Measurements from ENCODE around the gene KCNT1. TPM values are rescaled to one million over a fixed set of nuclear protein-coding genes. Genes with fewer than 3 reads are reported as not detected.

The KCNT1 gene
- total RNA-seq, 1 experiment from 2014 or later = 0.68 TPM

DNA sequence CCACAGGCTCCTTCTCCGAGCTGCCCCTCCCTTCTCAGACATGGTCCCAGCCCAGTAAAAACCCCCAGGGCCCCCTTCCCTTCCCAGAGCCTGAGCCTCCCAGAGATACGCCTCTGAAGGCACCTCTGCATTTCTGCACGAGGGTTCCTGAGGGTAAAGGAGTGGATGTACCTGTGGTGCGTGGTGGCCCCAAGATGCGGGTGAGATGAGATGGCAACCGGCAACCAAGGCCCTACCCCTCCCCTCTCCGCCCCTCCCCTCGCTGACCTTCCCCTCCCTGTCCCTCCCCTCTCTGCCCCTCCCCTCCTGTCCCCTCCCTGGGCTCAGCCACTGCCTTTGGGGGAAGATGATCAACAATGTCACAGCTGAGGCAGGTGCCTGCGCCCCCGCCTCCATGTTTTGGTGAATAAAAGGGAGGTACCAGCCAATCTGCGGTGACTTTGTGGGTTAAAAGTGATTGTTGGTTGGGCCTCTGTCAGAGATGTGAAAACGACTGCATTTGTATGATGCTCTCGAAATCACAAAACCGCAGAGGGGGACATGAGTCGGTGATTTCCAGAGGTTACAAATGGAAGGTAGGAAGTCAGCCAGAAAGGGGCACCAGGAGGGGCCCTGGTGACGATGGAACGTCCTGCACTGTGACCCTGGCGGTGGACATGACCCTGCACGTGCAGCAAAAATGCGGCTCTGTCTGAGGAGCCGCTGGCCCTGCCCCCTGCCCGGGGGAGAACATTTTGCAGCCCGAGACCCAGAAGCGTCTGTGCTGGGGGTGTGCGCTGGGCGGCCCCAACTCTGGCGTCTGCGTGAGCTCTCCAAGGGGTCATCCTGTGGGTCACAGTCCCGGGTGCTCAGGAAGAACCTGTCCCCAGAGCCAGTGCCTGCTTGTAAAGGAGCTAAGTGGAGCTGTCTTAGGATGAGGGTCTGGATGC, 35.2 kb upstream of the KCNT1 start:
- H3K4me1 Mint-ChIP-seq = peaks cover 8 to 13% of the 10 kb centered on the region in 2 experiments
- no CpG with 5 or more reads among the region's 29 CpGs for WGBS (ENCODE audit: extremely low coverage, insufficient read length, low lambda C conversion rate)

More for the DNA sequence above, 35.2 kb upstream of the KCNT1 start:
- H2BK120ac ChIP-seq (ENCODE audit: low read depth, low read length, poor library complexity, severe bottlenecking) = no peak overlapping the region
- no peak overlapping the region for H3K4me2 ChIP-seq (ENCODE audit: insufficient read depth, insufficient read length, low read length)
- H2BK5ac ChIP-seq (ENCODE audit: insufficient read length, low read length) = no peak overlapping the region
- no peak overlapping the region for H3K27ac ChIP-seq (ENCODE audit: insufficient read length, low read depth, low read length)
- H3K18ac ChIP-seq (ENCODE audit: insufficient read length, low read depth, low read length) = no peak overlapping the region
- no peak overlapping the region for H3K9ac ChIP-seq (ENCODE audit: extremely low read depth, insufficient read length, low read length)
- no peak overlapping the region for H3K4ac ChIP-seq (ENCODE audit: low read depth, low read length)
- no peak overlapping the region for H4K91ac ChIP-seq (ENCODE audit: insufficient read length, low read depth, low read length)
- no peak overlapping the region for H2BK12ac ChIP-seq (ENCODE audit: insufficient read length, low read depth, low read length)
- no peak overlapping the region for H4K5ac ChIP-seq (ENCODE audit: insufficient read length, low read depth, low read length)
- no peaks in the 10 kb centered on the region for H3K23me2 ChIP-seq (ENCODE audit: insufficient read length, low read depth, low read length, poor library complexity, severe bottlenecking)
- H2BK20ac ChIP-seq (ENCODE audit: low read depth, low read length, poor library complexity, severe bottlenecking) = no peak overlapping the region
- peaks cover 11 to 14% of the 10 kb centered on the region in 2 experiments for H3K9me3 Mint-ChIP-seq
- H3T11ph ChIP-seq (ENCODE audit: low read length) = no peak overlapping the region
- no peak overlapping the region for H3K56ac ChIP-seq (ENCODE audit: insufficient read length, low read depth, low read length)
- H3K79me2 ChIP-seq (ENCODE audit: insufficient read depth, low read length) = no peaks in the 10 kb centered on the region
- peaks cover 2% of the 10 kb centered on the region; the same call in 1 of the 2 replicates for H3K27me3 Mint-ChIP-seq (ENCODE audit: low read depth)
- no peak for DNase-seq
- peaks cover 9% of the 10 kb centered on the region for H3K9me3 ChIP-seq (ENCODE audit: control insufficient read depth, low read depth, low read length)
- H2AFZ ChIP-seq (ENCODE audit: low read length) = no peak overlapping the region
- H3K23ac ChIP-seq (ENCODE audit: insufficient read length, low read depth, low read length) = no peak overlapping the region
- H4K20me1 ChIP-seq (ENCODE audit: control insufficient read depth, insufficient read depth, insufficient read length) = peaks cover 2% of the 10 kb centered on the region
- H3K27ac Mint-ChIP-seq = no peak overlapping the region; a peak in 1 of 7 replicates
- no peaks in the 10 kb centered on the region for H3K4me1 ChIP-seq (ENCODE audit: insufficient read depth, low read length)
- H3K27me3 ChIP-seq (ENCODE audit: insufficient read depth, low read length) = no peaks in the 10 kb centered on the region
- H2AK5ac ChIP-seq (ENCODE audit: insufficient read length, low read length) = no peak overlapping the region
- peaks cover 6 to 11% (median 7%) of the 10 kb centered on the region in 3 experiments; a peak in 6 of 7 replicates for H3K36me3 Mint-ChIP-seq (ENCODE audit: insufficient read depth in 1 of 3, low read depth in 3 of 3)
- no peak overlapping the region for H3K4me3 Mint-ChIP-seq
- H4K8ac ChIP-seq (replicated peaks; ENCODE audit: insufficient read length, low read depth, low read length) = no peak overlapping the region
- no peaks in the 10 kb centered on the region for H3K79me1 ChIP-seq (ENCODE audit: insufficient read depth, low read depth, low read length, poor library complexity, severe bottlenecking)
- TF ChIP-seq, protein P1, sequence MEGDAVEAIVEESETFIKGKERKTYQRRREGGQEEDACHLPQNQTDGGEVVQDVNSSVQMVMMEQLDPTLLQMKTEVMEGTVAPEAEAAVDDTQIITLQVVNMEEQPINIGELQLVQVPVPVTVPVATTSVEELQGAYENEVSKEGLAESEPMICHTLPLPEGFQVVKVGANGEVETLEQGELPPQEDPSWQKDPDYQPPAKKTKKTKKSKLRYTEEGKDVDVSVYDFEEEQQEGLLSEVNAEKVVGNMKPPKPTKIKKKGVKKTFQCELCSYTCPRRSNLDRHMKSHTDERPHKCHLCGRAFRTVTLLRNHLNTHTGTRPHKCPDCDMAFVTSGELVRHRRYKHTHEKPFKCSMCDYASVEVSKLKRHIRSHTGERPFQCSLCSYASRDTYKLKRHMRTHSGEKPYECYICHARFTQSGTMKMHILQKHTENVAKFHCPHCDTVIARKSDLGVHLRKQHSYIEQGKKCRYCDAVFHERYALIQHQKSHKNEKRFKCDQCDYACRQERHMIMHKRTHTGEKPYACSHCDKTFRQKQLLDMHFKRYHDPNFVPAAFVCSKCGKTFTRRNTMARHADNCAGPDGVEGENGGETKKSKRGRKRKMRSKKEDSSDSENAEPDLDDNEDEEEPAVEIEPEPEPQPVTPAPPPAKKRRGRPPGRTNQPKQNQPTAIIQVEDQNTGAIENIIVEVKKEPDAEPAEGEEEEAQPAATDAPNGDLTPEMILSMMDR (conservative IDR thresholded peaks at IDR 0.05) = no peak
- H3K14ac ChIP-seq (ENCODE audit: insufficient read depth, low read length) = no peak overlapping the region
- H2BK15ac ChIP-seq (ENCODE audit: low read depth, low read length) = no peak overlapping the region
